ENCODE data around the gene CD84. TPM values are rescaled to one million over a fixed set of nuclear protein-coding genes. Genes with fewer than 3 reads are reported as not detected.

The CD84 gene
- polyA plus RNA-seq, 1 of the 3 experiments (the other 2 are of a cell fraction) = not detected

DNA sequence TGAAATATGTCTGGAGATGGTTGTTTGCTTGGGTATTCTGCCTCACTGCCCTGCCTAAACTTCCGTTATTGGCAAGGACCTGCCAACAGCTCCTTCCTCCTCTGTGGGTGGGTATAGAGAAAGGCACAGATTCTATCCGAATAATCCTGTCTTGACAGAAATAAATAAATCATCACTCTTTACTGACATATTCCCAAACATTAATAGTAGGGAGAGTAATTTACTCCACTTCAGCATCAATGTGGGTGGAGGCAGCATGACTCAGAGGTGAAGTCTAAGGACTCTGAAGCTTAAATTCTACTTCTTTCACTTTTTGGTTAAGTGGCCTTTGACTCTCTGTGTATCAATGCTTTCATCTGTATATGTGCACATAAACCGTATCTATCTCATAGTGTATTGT is 2.9 kb downstream of the CD84 start:
- H3K27ac ChIP-seq (ENCODE audit: low read depth in 2 of 2, low read length in 1 of 2) = no peak overlapping the region
- no peaks in the 10 kb centered on the region for H3K9me3 ChIP-seq
- CTCF ChIA-PET = no interaction called here
- H3K4me2 ChIP-seq = no peak overlapping the region
- no peak overlapping the region for H3K9ac ChIP-seq
- no peaks in the 10 kb centered on the region for H3F3A ChIP-seq (replicated peaks; ENCODE audit: insufficient read depth)
- no peaks in the 10 kb centered on the region for H3K79me2 ChIP-seq (ENCODE audit: insufficient read depth)
- WGBS (ENCODE audit: low lambda C conversion rate) = 11% methylated on average over 3 of the region's 3 CpGs
- no peaks in the 10 kb centered on the region for H3K36me3 ChIP-seq (replicated peaks in 1 of 2; ENCODE audit: control insufficient read depth in 1 of 2, insufficient read depth in 2 of 2, low read length in 1 of 2)
- DNase-seq = no peak
- no peaks in the 10 kb centered on the region for H4K20me1 ChIP-seq (ENCODE audit: insufficient read depth)
- H3K9me2 ChIP-seq = 0 out of 2 replicates have a peak, but pooled peaks cover 3% of the 10 kb centered on the region
- H3K27me3 ChIP-seq (ENCODE audit: insufficient read depth) = no peaks in the 10 kb centered on the region; the same call in 1 of the 2 replicates
- TF ChIP-seq RXRA (IDR thresholded peaks at IDR 0.05; ENCODE audit: borderline replicate concordance, low read depth) = no peak
- TF ChIP-seq JUND (IDR thresholded peaks at IDR 0.05) = no peak
- TF ChIP-seq GABPA (IDR thresholded peaks at IDR 0.05; ENCODE audit: low read depth) = no peak
- no peak for TF ChIP-seq RAD21 (IDR thresholded peaks at IDR 0.05; ENCODE audit: low read length)
- TF ChIP-seq TCF12 (IDR thresholded peaks at IDR 0.05) = no peak
- no peak for TF ChIP-seq NFIC (IDR thresholded peaks at IDR 0.05; ENCODE audit: borderline replicate concordance)
- TF ChIP-seq, protein P1, sequence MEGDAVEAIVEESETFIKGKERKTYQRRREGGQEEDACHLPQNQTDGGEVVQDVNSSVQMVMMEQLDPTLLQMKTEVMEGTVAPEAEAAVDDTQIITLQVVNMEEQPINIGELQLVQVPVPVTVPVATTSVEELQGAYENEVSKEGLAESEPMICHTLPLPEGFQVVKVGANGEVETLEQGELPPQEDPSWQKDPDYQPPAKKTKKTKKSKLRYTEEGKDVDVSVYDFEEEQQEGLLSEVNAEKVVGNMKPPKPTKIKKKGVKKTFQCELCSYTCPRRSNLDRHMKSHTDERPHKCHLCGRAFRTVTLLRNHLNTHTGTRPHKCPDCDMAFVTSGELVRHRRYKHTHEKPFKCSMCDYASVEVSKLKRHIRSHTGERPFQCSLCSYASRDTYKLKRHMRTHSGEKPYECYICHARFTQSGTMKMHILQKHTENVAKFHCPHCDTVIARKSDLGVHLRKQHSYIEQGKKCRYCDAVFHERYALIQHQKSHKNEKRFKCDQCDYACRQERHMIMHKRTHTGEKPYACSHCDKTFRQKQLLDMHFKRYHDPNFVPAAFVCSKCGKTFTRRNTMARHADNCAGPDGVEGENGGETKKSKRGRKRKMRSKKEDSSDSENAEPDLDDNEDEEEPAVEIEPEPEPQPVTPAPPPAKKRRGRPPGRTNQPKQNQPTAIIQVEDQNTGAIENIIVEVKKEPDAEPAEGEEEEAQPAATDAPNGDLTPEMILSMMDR (IDR thresholded peaks at IDR 0.05) = no peak
- no peak for TF ChIP-seq RCOR1 (IDR thresholded peaks at IDR 0.05; ENCODE audit: low read length)
- TF ChIP-seq YY1 (IDR thresholded peaks at IDR 0.05; ENCODE audit: low read depth) = no peak
- no peak for TF ChIP-seq MEF2A (IDR thresholded peaks at IDR 0.05; ENCODE audit: borderline replicate concordance, low read depth)
- H2AFZ ChIP-seq (ENCODE audit: low read depth) = no peak overlapping the region
- POLR2A ChIA-PET = no interaction called here
- no peak overlapping the region for H3K4me3 ChIP-seq (ENCODE audit: low read depth in 2 of 2, low read length in 1 of 2)
- no peaks in the 10 kb centered on the region for H3K4me1 ChIP-seq (ENCODE audit: control insufficient read depth in 1 of 2, insufficient read depth in 2 of 2, low read depth in 1 of 2, low read length in 1 of 2)

DNA sequence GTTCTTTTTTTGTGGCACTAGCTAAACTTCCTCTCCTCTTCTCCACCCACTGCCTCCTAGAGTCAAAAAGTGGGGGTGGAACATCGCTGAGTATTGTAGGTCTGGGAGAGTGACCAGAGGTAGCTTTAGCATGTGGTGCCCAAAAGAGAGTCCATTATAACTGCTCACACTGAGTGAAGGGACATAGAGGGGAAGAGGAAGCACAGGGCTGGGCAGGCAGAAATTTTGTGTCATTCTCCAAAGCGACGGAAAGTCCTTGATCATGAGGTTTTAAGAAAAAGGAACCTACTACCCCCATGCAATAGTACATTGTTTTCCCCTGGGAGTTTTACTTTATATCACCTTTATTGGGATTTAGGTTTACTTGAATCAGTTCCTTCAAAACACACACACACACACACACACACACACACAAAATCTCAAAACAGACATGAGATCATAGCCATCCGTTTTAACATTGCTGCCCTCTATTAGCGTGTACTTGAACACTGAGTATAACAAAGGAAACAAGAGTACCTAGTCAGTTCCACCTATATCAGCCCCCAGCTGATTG is 4.1 kb downstream of the CD84 start:
- CTCF ChIA-PET = no interaction called here
- POLR2A ChIA-PET = no interaction called here
- H3K4me1 ChIP-seq (ENCODE audit: control insufficient read depth in 1 of 2, insufficient read depth in 2 of 2, low read depth in 1 of 2, low read length in 1 of 2) = no peaks in the 10 kb centered on the region
- H3K27me3 ChIP-seq (ENCODE audit: insufficient read depth) = no peaks in the 10 kb centered on the region; the same call in 1 of the 2 replicates
- no peaks in the 10 kb centered on the region for H3K9me3 ChIP-seq
- no peaks in the 10 kb centered on the region for H3F3A ChIP-seq (replicated peaks; ENCODE audit: insufficient read depth)
- TF ChIP-seq, protein P2, sequence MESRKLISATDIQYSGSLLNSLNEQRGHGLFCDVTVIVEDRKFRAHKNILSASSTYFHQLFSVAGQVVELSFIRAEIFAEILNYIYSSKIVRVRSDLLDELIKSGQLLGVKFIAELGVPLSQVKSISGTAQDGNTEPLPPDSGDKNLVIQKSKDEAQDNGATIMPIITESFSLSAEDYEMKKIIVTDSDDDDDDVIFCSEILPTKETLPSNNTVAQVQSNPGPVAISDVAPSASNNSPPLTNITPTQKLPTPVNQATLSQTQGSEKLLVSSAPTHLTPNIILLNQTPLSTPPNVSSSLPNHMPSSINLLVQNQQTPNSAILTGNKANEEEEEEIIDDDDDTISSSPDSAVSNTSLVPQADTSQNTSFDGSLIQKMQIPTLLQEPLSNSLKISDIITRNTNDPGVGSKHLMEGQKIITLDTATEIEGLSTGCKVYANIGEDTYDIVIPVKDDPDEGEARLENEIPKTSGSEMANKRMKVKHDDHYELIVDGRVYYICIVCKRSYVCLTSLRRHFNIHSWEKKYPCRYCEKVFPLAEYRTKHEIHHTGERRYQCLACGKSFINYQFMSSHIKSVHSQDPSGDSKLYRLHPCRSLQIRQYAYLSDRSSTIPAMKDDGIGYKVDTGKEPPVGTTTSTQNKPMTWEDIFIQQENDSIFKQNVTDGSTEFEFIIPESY (IDR thresholded peaks at IDR 0.05; ENCODE audit: borderline replicate concordance, low read depth) = no peak
- TF ChIP-seq FOXJ3 (CRISPR knock-in tag; IDR thresholded peaks at IDR 0.05) (no peak), SMC3 (IDR thresholded peaks at IDR 0.05; ENCODE audit: low read depth, low read length) (no peak), MEF2A (IDR thresholded peaks at IDR 0.05; ENCODE audit: borderline replicate concordance, low read depth) (no peak), NRF1 (IDR thresholded peaks at IDR 0.05; ENCODE audit: low read depth, low read length) (no peak), RFX5 (IDR thresholded peaks at IDR 0.05; ENCODE audit: low read length) (no peak), POLR2AphosphoS5 (IDR thresholded peaks at IDR 0.05; ENCODE audit: low read depth, low read length) (no peak)
- TF ChIP-seq, protein P3, sequence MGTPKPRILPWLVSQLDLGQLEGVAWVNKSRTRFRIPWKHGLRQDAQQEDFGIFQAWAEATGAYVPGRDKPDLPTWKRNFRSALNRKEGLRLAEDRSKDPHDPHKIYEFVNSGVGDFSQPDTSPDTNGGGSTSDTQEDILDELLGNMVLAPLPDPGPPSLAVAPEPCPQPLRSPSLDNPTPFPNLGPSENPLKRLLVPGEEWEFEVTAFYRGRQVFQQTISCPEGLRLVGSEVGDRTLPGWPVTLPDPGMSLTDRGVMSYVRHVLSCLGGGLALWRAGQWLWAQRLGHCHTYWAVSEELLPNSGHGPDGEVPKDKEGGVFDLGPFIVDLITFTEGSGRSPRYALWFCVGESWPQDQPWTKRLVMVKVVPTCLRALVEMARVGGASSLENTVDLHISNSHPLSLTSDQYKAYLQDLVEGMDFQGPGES (IDR thresholded peaks at IDR 0.05; ENCODE audit: low read depth, low read length) = no peak
- TF ChIP-seq, protein P1 (IDR thresholded peaks at IDR 0.05) = no peak
- WGBS (ENCODE audit: low lambda C conversion rate) = 20% methylated on average over 5 of the region's 5 CpGs
- H2AFZ ChIP-seq (ENCODE audit: low read depth) = no peak overlapping the region
- no peaks in the 10 kb centered on the region for H4K20me1 ChIP-seq (ENCODE audit: insufficient read depth)
- H3K4me2 ChIP-seq = no peak overlapping the region
- no peaks in the 10 kb centered on the region for H3K36me3 ChIP-seq (replicated peaks in 1 of 2; ENCODE audit: control insufficient read depth in 1 of 2, insufficient read depth in 2 of 2, low read length in 1 of 2)
- 0 out of 2 replicates have a peak, but pooled peaks cover 3% of the 10 kb centered on the region for H3K9me2 ChIP-seq
- H3K27ac ChIP-seq (ENCODE audit: low read depth in 2 of 2, low read length in 1 of 2) = no peak overlapping the region
- no peak overlapping the region for H3K4me3 ChIP-seq (ENCODE audit: low read depth in 2 of 2, low read length in 1 of 2)
- DNase-seq = no peak
- H3K9ac ChIP-seq = no peak overlapping the region
- H3K79me2 ChIP-seq (ENCODE audit: insufficient read depth) = no peaks in the 10 kb centered on the region
